Testis (tissue), 2 donors: ENCODE measurements around the gene ADAMTS16.

ENCODE experiments used
- POLR2A ChIP-seq: fragments of 450-650 bp; IDR thresholded peaks from one replicate; pipeline ENCODE4 v1.6.1; 2017; ENCODE audit warnings: antibody characterized with exemption, mild to moderate bottlenecking, moderate library complexity
- TF ChIP-seq, protein P1 (sequence below), 3 experiments: fragments of 450-650 bp in 2 of 3; fragments of 200-600 bp in 1 of 3; sonication (generic) in 1 of 3; IDR thresholded peaks; one replicate each; pipeline ENCODE4 v1.5.1; 2016 to 2019; ENCODE audit warnings: antibody characterized with exemption in 3 of 3, mild to moderate bottlenecking in 2 of 3, moderate library complexity in 1 of 3

- TF ChIP-seq, protein P1, sequence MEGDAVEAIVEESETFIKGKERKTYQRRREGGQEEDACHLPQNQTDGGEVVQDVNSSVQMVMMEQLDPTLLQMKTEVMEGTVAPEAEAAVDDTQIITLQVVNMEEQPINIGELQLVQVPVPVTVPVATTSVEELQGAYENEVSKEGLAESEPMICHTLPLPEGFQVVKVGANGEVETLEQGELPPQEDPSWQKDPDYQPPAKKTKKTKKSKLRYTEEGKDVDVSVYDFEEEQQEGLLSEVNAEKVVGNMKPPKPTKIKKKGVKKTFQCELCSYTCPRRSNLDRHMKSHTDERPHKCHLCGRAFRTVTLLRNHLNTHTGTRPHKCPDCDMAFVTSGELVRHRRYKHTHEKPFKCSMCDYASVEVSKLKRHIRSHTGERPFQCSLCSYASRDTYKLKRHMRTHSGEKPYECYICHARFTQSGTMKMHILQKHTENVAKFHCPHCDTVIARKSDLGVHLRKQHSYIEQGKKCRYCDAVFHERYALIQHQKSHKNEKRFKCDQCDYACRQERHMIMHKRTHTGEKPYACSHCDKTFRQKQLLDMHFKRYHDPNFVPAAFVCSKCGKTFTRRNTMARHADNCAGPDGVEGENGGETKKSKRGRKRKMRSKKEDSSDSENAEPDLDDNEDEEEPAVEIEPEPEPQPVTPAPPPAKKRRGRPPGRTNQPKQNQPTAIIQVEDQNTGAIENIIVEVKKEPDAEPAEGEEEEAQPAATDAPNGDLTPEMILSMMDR (IDR thresholded peaks at IDR 0.05) = no peak
- no peak for TF ChIP-seq POLR2A
Observed at GRCh38 chr5:5179079-5179478, 38.9 kb downstream of the ADAMTS16 start.
